AG10803 (cell line): ENCODE results near the gene RBL2.
"Not testable (repeated sequence)": the region's sequence is repeated elsewhere in the genome, so short reads cannot be mapped to it uniquely, and the experiment has no call there.

Experiments used
- DNase-seq: peaks from one replicate; pipeline ENCODE4 v3.0.0; 2010; ENCODE audit warnings: low read depth
- H3K4me3 ChIP-seq: 2 replicates; pipeline ENCODE4 v1.5.1; 2011; ENCODE audit warnings: mild to moderate bottlenecking, low read length, control low read depth
- TF ChIP-seq, protein P1 (sequence below): conservative IDR thresholded peaks from 2 replicates; pipeline ENCODE4 v1.5.1; 2011; ENCODE audit warnings: mild to moderate bottlenecking, low read length, control low read depth, inconsistent platforms

The RBL2 gene

GRCh38 chr16:53417011-53417410 lies 17.3 kb upstream of the RBL2 start:
- TF ChIP-seq, protein P1, sequence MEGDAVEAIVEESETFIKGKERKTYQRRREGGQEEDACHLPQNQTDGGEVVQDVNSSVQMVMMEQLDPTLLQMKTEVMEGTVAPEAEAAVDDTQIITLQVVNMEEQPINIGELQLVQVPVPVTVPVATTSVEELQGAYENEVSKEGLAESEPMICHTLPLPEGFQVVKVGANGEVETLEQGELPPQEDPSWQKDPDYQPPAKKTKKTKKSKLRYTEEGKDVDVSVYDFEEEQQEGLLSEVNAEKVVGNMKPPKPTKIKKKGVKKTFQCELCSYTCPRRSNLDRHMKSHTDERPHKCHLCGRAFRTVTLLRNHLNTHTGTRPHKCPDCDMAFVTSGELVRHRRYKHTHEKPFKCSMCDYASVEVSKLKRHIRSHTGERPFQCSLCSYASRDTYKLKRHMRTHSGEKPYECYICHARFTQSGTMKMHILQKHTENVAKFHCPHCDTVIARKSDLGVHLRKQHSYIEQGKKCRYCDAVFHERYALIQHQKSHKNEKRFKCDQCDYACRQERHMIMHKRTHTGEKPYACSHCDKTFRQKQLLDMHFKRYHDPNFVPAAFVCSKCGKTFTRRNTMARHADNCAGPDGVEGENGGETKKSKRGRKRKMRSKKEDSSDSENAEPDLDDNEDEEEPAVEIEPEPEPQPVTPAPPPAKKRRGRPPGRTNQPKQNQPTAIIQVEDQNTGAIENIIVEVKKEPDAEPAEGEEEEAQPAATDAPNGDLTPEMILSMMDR = no peak
- peak; percentile 77 for DNase-seq
- H3K4me3 ChIP-seq = no peak overlapping the region; the same call in 1 of the 2 replicates

GRCh38 chr16:53417976-53418375 lies 16.3 kb upstream of the RBL2 start:
- no peak overlapping the region for H3K4me3 ChIP-seq
- TF ChIP-seq, protein P1 = no peak

DNA sequence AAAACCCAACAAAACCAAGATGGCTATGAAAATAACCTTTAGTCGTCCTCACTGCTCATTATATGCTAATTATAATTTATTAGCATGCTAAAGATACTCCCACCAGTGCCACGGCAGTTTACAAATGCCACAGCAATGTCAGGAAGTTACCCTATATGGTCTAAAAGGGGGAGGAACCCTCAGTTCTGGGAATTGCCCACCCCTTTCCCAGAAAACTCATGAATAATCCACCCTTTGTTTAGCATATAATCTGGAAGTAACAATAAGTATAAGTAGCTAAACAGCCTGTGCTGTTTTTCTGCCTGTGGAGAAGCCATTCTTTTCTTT lies 14.9 kb upstream of the RBL2 start:
- not testable (repeated sequence) for H3K4me3 ChIP-seq, DNase-seq

More at GRCh38 chr16:53417976-53418375, 16.3 kb upstream of the RBL2 start:
- no peak for DNase-seq

DNA sequence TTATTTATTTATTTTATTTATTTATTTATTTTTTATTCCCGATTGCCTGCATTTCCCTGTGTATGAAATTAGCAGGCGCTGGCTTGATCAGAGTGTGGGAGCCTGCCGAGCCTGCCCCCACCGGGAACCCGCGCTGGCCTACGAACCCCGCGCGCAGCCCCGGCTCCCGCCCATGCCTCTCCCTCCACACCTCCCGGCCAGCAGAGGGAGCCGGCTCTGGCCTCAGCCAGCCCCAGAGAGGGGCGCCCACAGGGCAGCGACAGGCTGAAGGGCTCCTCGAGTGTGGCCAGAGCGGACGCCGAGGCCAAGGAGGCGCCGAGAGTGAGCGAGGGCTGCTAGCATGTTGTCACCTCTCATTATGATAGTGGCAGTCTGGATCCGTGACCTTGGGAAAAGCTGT lies 13.0 kb upstream of the RBL2 start:
- no peak for DNase-seq
- TF ChIP-seq, protein P1 = no peak
- H3K4me3 ChIP-seq = no peak overlapping the region

DNA sequence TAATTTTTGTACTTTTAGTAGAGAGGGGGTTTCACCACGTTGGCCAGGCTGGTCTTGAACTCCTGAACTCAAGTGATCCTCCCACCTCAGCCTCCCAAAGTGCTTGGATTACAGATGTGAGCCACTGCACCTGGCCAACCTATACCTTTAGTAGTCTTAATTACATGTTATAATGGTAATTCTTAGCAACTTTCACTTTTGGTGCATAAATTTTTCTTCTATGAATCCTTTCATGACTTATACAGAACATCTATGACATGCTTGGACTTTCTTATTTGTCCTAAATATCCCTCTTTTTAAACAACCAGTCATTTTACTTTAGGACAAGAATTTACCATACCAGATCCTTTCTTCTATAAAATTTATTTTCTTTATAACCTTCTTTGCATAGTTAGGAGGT lies 10.3 kb upstream of the RBL2 start:
- not testable (repeated sequence) for H3K4me3 ChIP-seq, DNase-seq

- no peak for DNase-seq
- TF ChIP-seq, protein P1 = no peak
- H3K4me3 ChIP-seq = no peak overlapping the region
Measured at GRCh38 chr16:53428681-53429080, 5.6 kb upstream of the RBL2 start.

DNA sequence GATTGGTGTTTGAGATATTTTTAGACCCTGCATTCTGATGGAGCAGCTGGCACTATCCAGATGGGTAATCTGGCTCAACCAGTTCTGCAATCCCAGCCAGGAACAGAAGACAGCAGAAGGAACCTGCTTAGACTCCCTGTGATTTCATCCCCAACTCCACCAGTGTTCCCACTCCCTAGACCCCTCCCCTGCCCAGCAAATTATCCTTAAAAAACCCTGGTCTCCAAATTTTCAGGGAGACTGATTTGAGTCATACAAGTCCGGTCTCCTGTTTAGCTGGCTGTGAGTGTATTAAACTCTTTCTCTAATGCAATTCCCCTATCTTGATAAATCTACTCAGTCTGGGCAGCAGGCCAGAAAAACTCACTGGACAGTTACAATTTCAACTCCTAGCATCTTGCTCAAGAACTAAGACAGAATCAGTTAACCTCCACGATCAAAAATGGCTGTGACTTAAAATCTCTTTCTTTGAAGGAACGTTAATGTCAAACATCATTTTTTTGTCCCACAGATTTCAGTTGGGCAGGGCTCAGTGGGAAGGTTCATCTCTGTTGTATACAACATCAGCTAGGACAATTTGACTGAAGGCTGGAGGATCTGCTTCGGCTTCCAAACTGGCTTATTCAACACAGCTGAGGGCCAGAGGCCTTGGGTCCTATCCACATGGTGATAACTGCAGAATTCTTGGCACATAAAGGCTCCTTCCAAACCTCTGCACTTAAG lies 4.9 kb upstream of the RBL2 start:
- H3K4me3 ChIP-seq = no peak overlapping the region
- peak; percentile 35 for DNase-seq
- TF ChIP-seq, protein P1 = no peak

DNA sequence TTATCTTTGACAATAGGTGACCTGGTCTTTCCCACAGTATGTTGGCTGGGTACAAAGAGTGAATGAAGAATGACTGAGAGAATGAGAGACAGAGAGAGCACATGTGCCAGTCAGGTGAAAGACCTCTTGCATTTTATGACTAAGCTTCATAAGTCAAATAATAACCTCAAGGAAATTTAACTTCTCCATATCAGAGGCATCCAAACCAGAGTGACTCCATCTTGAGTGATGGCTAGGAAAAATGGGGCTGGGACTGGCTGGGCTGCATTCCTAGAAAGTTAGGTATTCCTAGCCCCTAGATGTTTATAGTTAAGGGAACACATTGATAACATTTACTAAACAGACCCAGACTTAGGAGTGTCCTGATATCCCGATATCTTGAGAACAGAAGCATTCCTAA lies 3.9 kb upstream of the RBL2 start:
- TF ChIP-seq, protein P1 = no peak
- no peak for DNase-seq
- H3K4me3 ChIP-seq = no peak overlapping the region
